Muscle layer of colon (tissue), 2 donors: ENCODE measurements around the gene GSG1L.

ENCODE experiments used
- H3K27ac ChIP-seq: one replicate; pipeline ENCODE4 v1.7.0; 2013; ENCODE audit warnings: low read depth, mild to moderate bottlenecking, low read length, moderate library complexity
- H3K27me3 ChIP-seq, 2 donors: one replicate each; pipeline ENCODE4 v1.7.0; 2013; ENCODE audit warnings: low read length in 2 of 2, mild to moderate bottlenecking in 2 of 2; ENCODE audit not compliant: insufficient read depth in 2 of 2, control insufficient read depth in 1 of 2
- H3K36me3 ChIP-seq: one replicate; pipeline ENCODE4 v1.7.0; 2013; ENCODE audit warnings: mild to moderate bottlenecking, low read length; ENCODE audit not compliant: insufficient read depth
- H3K4me1 ChIP-seq: one replicate; pipeline ENCODE4 v1.7.0; 2013; ENCODE audit warnings: mild to moderate bottlenecking, low read length; ENCODE audit not compliant: insufficient read depth
- H3K4me3 ChIP-seq, 2 donors: one replicate each; pipeline ENCODE4 v1.7.0; 2013; ENCODE audit warnings: low read length in 2 of 2, low read depth in 1 of 2, mild to moderate bottlenecking in 1 of 2, moderate library complexity in 1 of 2
- H3K9ac ChIP-seq: one replicate; pipeline ENCODE4 v1.7.0; 2013; ENCODE audit warnings: low read length
- H3K9me3 ChIP-seq: one replicate; pipeline ENCODE4 v1.7.0; 2013; ENCODE audit warnings: mild to moderate bottlenecking, low read length
- donor health status: abdominal sarcoma.
- donor health status: Adenocarcinoma of cecum.

GSG1L gene

GRCh38 chr16:28090646-28091377, 27.3 kb upstream of the GSG1L start:
- Histone ChIP-seq H3K9ac (no peak overlapping the region), H3K36me3 (no peaks in the 10 kb centered on the region), H3K9me3 (no peaks in the 10 kb centered on the region), H3K27me3 (no peaks in the 10 kb centered on the region), H3K4me1 (no peaks in the 10 kb centered on the region), H3K27ac (no peak overlapping the region), H3K4me3 (no peak overlapping the region)

- no peak overlapping the region for H3K27ac ChIP-seq
- H3K27me3 ChIP-seq: no peaks in the 10 kb centered on the region
- H3K9ac ChIP-seq: no peak overlapping the region
- H3K9me3 ChIP-seq: no peaks in the 10 kb centered on the region
- H3K4me3 ChIP-seq: no peak overlapping the region
- H3K36me3 ChIP-seq: no peaks in the 10 kb centered on the region
- no peaks in the 10 kb centered on the region for H3K4me1 ChIP-seq
Observed at GRCh38 chr16:28089992-28090365, 26.5 kb upstream of the GSG1L start.

- no peak overlapping the region for H3K27ac ChIP-seq
- no peaks in the 10 kb centered on the region for H3K36me3 ChIP-seq
- no peaks in the 10 kb centered on the region for H3K27me3 ChIP-seq
- H3K9ac ChIP-seq: no peak overlapping the region
- no peak overlapping the region for H3K4me3 ChIP-seq
- no peaks in the 10 kb centered on the region for H3K4me1 ChIP-seq
- no peaks in the 10 kb centered on the region for H3K9me3 ChIP-seq
Observed at GRCh38 chr16:28089205-28089991, 25.9 kb upstream of the GSG1L start.

GRCh38 chr16:28087675-28088300, 24.3 kb upstream of the GSG1L start:
- no peak overlapping the region for H3K9ac ChIP-seq
- H3K9me3 ChIP-seq: no peaks in the 10 kb centered on the region
- no peak overlapping the region for H3K4me3 ChIP-seq
- no peak overlapping the region for H3K27ac ChIP-seq
- no peaks in the 10 kb centered on the region for H3K4me1 ChIP-seq
- H3K36me3 ChIP-seq: no peaks in the 10 kb centered on the region
- no peaks in the 10 kb centered on the region for H3K27me3 ChIP-seq

- no peaks in the 10 kb centered on the region for H3K27me3 ChIP-seq
- H3K27ac ChIP-seq: no peak overlapping the region
- no peaks in the 10 kb centered on the region for H3K36me3 ChIP-seq
- H3K4me3 ChIP-seq: no peak overlapping the region
- no peaks in the 10 kb centered on the region for H3K4me1 ChIP-seq
- no peaks in the 10 kb centered on the region for H3K9me3 ChIP-seq
- H3K9ac ChIP-seq: no peak overlapping the region
Observed at GRCh38 chr16:28087140-28087660, 23.7 kb upstream of the GSG1L start.

- Histone ChIP-seq H3K9ac (no peak overlapping the region), H3K36me3 (no peaks in the 10 kb centered on the region), H3K4me1 (no peaks in the 10 kb centered on the region), H3K4me3 (no peak overlapping the region), H3K27ac (no peak overlapping the region), H3K27me3 (no peaks in the 10 kb centered on the region), H3K9me3 (no peaks in the 10 kb centered on the region)
Observed at GRCh38 chr16:28086186-28087139, 22.9 kb upstream of the GSG1L start.

- Histone ChIP-seq H3K9ac (no peak overlapping the region), H3K36me3 (no peaks in the 10 kb centered on the region)
Observed at GRCh38 chr16:28085389-28086171, 22.1 kb upstream of the GSG1L start.

GRCh38 chr16:28084209-28084608, 20.7 kb upstream of the GSG1L start:
- H3K36me3 ChIP-seq: no peaks in the 10 kb centered on the region
- no peaks in the 10 kb centered on the region for H3K9me3 ChIP-seq
- H3K27me3 ChIP-seq: no peaks in the 10 kb centered on the region
- no peak overlapping the region for H3K9ac ChIP-seq
- no peak overlapping the region for H3K4me3 ChIP-seq
- H3K27ac ChIP-seq: no peak overlapping the region
- no peaks in the 10 kb centered on the region for H3K4me1 ChIP-seq

More at GRCh38 chr16:28085389-28086171, 22.1 kb upstream of the GSG1L start:
- no peak overlapping the region for H3K27ac ChIP-seq
- H3K4me1 ChIP-seq: no peaks in the 10 kb centered on the region
- H3K9me3 ChIP-seq: no peaks in the 10 kb centered on the region
- no peaks in the 10 kb centered on the region for H3K27me3 ChIP-seq
- H3K4me3 ChIP-seq: no peak overlapping the region

GRCh38 chr16:28082624-28083023, 19.1 kb upstream of the GSG1L start:
- Histone ChIP-seq H3K9ac (no peak overlapping the region), H3K9me3 (no peaks in the 10 kb centered on the region), H3K4me3 (no peak overlapping the region), H3K27ac (no peak overlapping the region), H3K27me3 (no peaks in the 10 kb centered on the region), H3K4me1 (no peaks in the 10 kb centered on the region), H3K36me3 (no peaks in the 10 kb centered on the region)

- no peak overlapping the region for H3K27ac ChIP-seq
- no peaks in the 10 kb centered on the region for H3K27me3 ChIP-seq
- H3K36me3 ChIP-seq: no peaks in the 10 kb centered on the region
- no peaks in the 10 kb centered on the region for H3K4me1 ChIP-seq
- H3K9me3 ChIP-seq: no peaks in the 10 kb centered on the region
- H3K4me3 ChIP-seq: no peak overlapping the region
- no peak overlapping the region for H3K9ac ChIP-seq
Observed at GRCh38 chr16:28081391-28081968, 18.0 kb upstream of the GSG1L start.
